K562 (cell line): Measurements from ENCODE around the gene SPOCK2. TPM values are rescaled to one million over a fixed set of nuclear protein-coding genes. Genes with fewer than 3 reads are reported as not detected.

Source experiments
- ATAC-seq: fragments of 200-7000 bp; cut with Tn5 transposase; 3 replicates; pipeline ENCODE4 v1.9.1; 2020; ENCODE audit warnings: moderate library complexity
- BruUV-seq: library from RNA; stranded (reverse); fragments of 400-500 nt; replicated peaks from 2 replicates; lab custom pipeline; 2021; lab: Mats Ljungman, UMichigan
- CTCF ChIA-PET: fragments of 300-600 bp; formaldehyde crosslinking; extraction: SDS; loops from one replicate; lab custom pipeline; 2021; ENCODE audit warnings: low intra/inter-chr PET ratio; lab: Yijun Ruan, JAX
- POLR2A ChIA-PET: fragments of 300-600, 350-650 bp; sonication (Branson Sonifier 250); formaldehyde crosslinking; extraction: SDS; loops from one replicate; lab custom pipeline; 2021; ENCODE audit warnings: antibody characterized with exemption, inconsistent platforms; lab: Yijun Ruan, JAX
- DNase-seq, 4 experiments: peaks; one replicate each; pipeline versions ENCODE4 v3.0.0 to v3.0.0-alpha.2; 2011 to 2018; ENCODE audit warnings: low spot score in 3 of 4, mixed read lengths in 3 of 4; ENCODE audit errors: extremely low read depth in 1 of 4
- FAIRE-seq: peaks from 2 replicates; lab custom pipeline; 2011; peaks lifted over from hg19 to GRCh38; lab: Jason Lieb, UNC
- H2AFZ ChIP-seq: 2 replicates; pipeline ENCODE4 v1.6.0; 2011; ENCODE audit warnings: low read depth, low read length, control low read depth, inconsistent platforms
- H3K27ac ChIP-seq: fragments of 200-600 bp; 3 replicates; pipeline ENCODE4 v1.8.0; 2011; ENCODE audit warnings: low read depth, mild to moderate bottlenecking, control low read depth, inconsistent platforms, low read length, moderate library complexity, mixed read lengths; ENCODE audit errors: extremely low read depth
- H3K27me3 ChIP-seq, 2 experiments: fragments of 300-600 bp in 1 of 2; 2 replicates in 1 of 2; 3 replicates in 1 of 2; pipeline versions ENCODE4 v1.6.0 to v1.8.0; 2011; ENCODE audit warnings: inconsistent platforms in 2 of 2, low read length in 2 of 2, mild to moderate bottlenecking in 1 of 2, mixed read lengths in 1 of 2, moderate library complexity in 1 of 2; ENCODE audit not compliant: control insufficient read depth in 2 of 2, insufficient read depth in 2 of 2
- H3K36me3 ChIP-seq: fragments of 300-600 bp; 3 replicates; pipeline ENCODE4 v1.8.0; 2011; ENCODE audit warnings: mild to moderate bottlenecking, low read length, inconsistent platforms; ENCODE audit not compliant: control insufficient read depth, insufficient read depth
- H3K4me1 ChIP-seq, 2 experiments: fragments of 200-600 bp in 1 of 2; replicated peaks in 1 of 2; 2 replicates in 1 of 2; 3 replicates in 1 of 2; pipeline versions ENCODE4 v1.5.1 to v1.8.0; 2011; ENCODE audit warnings: inconsistent platforms in 2 of 2, low read length in 2 of 2, mild to moderate bottlenecking in 1 of 2, mixed read lengths in 1 of 2, moderate library complexity in 1 of 2; ENCODE audit not compliant: control insufficient read depth in 2 of 2, insufficient read depth in 2 of 2
- H3K4me2 ChIP-seq: 2 replicates; pipeline ENCODE4 v1.6.1; 2011; ENCODE audit warnings: low read length, control low read depth, inconsistent platforms, mixed read lengths; ENCODE audit not compliant: insufficient read depth
- H3K4me3 ChIP-seq: fragments of 200-600 bp; sonication (generic), shearing (Covaris generic); 2 replicates; pipeline ENCODE4 v1.5.1; 2016; ENCODE audit warnings: control low read depth, inconsistent platforms
- H3K79me2 ChIP-seq: fragments of 200-600 bp; 3 replicates; pipeline ENCODE4 v1.8.0; 2011; ENCODE audit warnings: low read length, inconsistent platforms; ENCODE audit not compliant: control insufficient read depth, insufficient read depth
- H3K9ac ChIP-seq, 2 experiments: 2 replicates each; pipeline versions ENCODE4 v1.6.0 to v1.6.1; 2011; ENCODE audit warnings: low read depth in 2 of 2, low read length in 2 of 2, control low read depth in 1 of 2, inconsistent platforms in 1 of 2, mild to moderate bottlenecking in 1 of 2, mixed read lengths in 1 of 2; ENCODE audit not compliant: insufficient read depth in 1 of 2
- H3K9me1 ChIP-seq: one replicate; pipeline ENCODE4 v1.6.0; 2011; ENCODE audit warnings: inconsistent platforms, mild to moderate bottlenecking, low read length, moderate library complexity; ENCODE audit not compliant: control insufficient read depth, insufficient read depth
- H3K9me3 ChIP-seq: replicated peaks from 2 replicates; pipeline ENCODE4 v1.5.1; 2011; ENCODE audit warnings: low read depth, low read length, inconsistent platforms; ENCODE audit not compliant: control insufficient read depth, insufficient read depth
- H4K20me1 ChIP-seq: replicated peaks from 2 replicates; pipeline ENCODE4 v1.6.1; 2011; ENCODE audit warnings: low read length, inconsistent platforms, mixed read lengths; ENCODE audit not compliant: control insufficient read depth, insufficient read depth
- E2F1 ChIP-seq: sonication (generic); formaldehyde crosslinking; IDR thresholded peaks from 2 replicates; pipeline ENCODE4 v1.8.1; 2023; ENCODE audit warnings: mild to moderate bottlenecking, missing genetic modification reagents, moderate library complexity
- MGA ChIP-seq: fragments of 450-650 bp; IDR thresholded peaks from 2 replicates; pipeline ENCODE4 v1.6.1; 2016; ENCODE audit warnings: mild to moderate bottlenecking, moderate library complexity
- ZKSCAN1 ChIP-seq: fragments of 150-350 bp; IDR thresholded peaks from 2 replicates; pipeline ENCODE4 v1.6.1; 2016; ENCODE audit warnings: low read depth, low read length
- ZNF592 ChIP-seq: fragments of 450-650 bp; IDR thresholded peaks from 2 replicates; pipeline ENCODE4 v1.6.1; 2017; ENCODE audit warnings: antibody characterized with exemption, mild to moderate bottlenecking
- ZNF766 ChIP-seq: fragments of 200-800 bp; sonication (Bioruptor generic); conservative IDR thresholded peaks from 2 replicates; pipeline ENCODE4 v1.6.1; 2016; ENCODE audit warnings: missing genetic modification characterization, missing compliant biosample characterization
- whole genome bisulfite sequencing: fragments of 100-300 bp; shearing (Covaris generic); methylation state at CpG from one replicate; pipeline ENCODE4 v1.1.6; 2016; ENCODE audit warnings: low coverage, mixed read lengths; ENCODE audit not compliant: insufficient coverage; ENCODE audit errors: missing lambda C conversion rate; 5-methylcytosine and 5-hydroxymethylcytosine counted together
- in situ Hi-C: fragments of 300-500 bp; cut with MboI; formaldehyde crosslinking; loops from 4 replicates; pipeline ENCODE4 v1.15.0; 2018; ENCODE audit warnings: inconsistent platforms, mixed read lengths
- intact Hi-C: fragments of 100-400 bp; cut with micrococcal nuclease; formaldehyde crosslinking; loops from 2 replicates; pipeline ENCODE4 v1.14.2; 2022
- polyA plus RNA-seq, 8 experiments: library from polyadenylated mRNA; depleted of rRNA in 4 of 8; stranded (reverse) in 5 of 8; unstranded in 3 of 8; fragments of >200 nt; fragmentation: Nextera tagmentation in 2 of 8; fragmentation: Illumina TruSeq in 1 of 8; extraction: Ambion mirVana in 2 of 8; extraction: Trizol in 1 of 8; gene quantifications; 2 replicates each; pipeline versions ENCODE4 v1.2.1 to v1.2.3, GENCODE V29; 2011 to 2014; ENCODE audit warnings: inconsistent platforms in 1 of 8, missing spikeins in 1 of 8
- total RNA-seq, 7 experiments: library from RNA; depleted of rRNA in 6 of 7; stranded (reverse); fragments of >200 nt in 6 of 7; fragmentation: Illumina TruSeq in 2 of 7; extraction: Trizol in 2 of 7; gene quantifications; 2 replicates each; pipeline versions ENCODE4 v1.2.1 to v1.2.3, GENCODE V29; 2011 to 2021; ENCODE audit warnings: low replicate concordance in 1 of 7

Gene SPOCK2
- total and polyA plus RNA-seq, 9 of the 15 experiments (the other 6 are each of a cell fraction or from before 2014, with no cell fraction given) = 0.04 to 0.86 (median 0.11) TPM; not detected in 2

- ATAC-seq (no peak), DNase-seq (no peak), FAIRE-seq (no peak)
- H3K36me3 ChIP-seq = no peaks in the 10 kb centered on the region
- no TSS peak for BruUV-seq
- H3K4me1 ChIP-seq = peaks cover 0 to 2% of the 10 kb centered on the region in 2 experiments; a peak in 1 of 5 replicates
- H3K4me2 ChIP-seq = no peak overlapping the region
- no peak overlapping the region for H3K9ac ChIP-seq
- ChIA-PET CTCF (no interaction called here), POLR2A (interaction anchor here (0.6 kb wide), 1 partner anchor 31 kb away, joined by 3 read pairs; no protein-coding TSS in a partner anchor)
- intact Hi-C loops = no loop called here
- H3K9me3 ChIP-seq = 0 out of 2 replicates have a peak, but pooled peaks cover 2% of the 10 kb centered on the region
- 67% methylated on average over 1 of the region's 1 CpG for WGBS
- no peak overlapping the region for H2AFZ ChIP-seq
- no peaks in the 10 kb centered on the region for H3K9me1 ChIP-seq
- no peaks in the 10 kb centered on the region for H4K20me1 ChIP-seq
- no peak overlapping the region for H3K27ac ChIP-seq
- H3K4me3 ChIP-seq = no peak overlapping the region
- no peaks in the 10 kb centered on the region for H3K79me2 ChIP-seq
- no peaks in the 10 kb centered on the region for H3K27me3 ChIP-seq
- in situ Hi-C loops = no loop called here
- TF ChIP-seq E2F1 (no peak), MGA (no peak), ZNF766 (CRISPR knock-in tag) (no peak), ZNF592 (no peak), ZKSCAN1 (no peak)
Measured at GRCh38 chr10:72121389-72121788, 33.0 kb upstream of the SPOCK2 start.
